Body of pancreas (tissue), 4 donors: ENCODE measurements around the gene IRGQ. TPM values are rescaled to one million over a fixed set of nuclear protein-coding genes. Genes with fewer than 3 reads are reported as not detected.
A peak's percentile ranks its signal among the peaks of the same experiment; 100 is the strongest.
"Not testable (repeated sequence)": the region's sequence is repeated elsewhere in the genome, so short reads cannot be mapped to it uniquely, and the experiment has no call there.

Source experiments
- ATAC-seq: fragments of 150-250 bp; one replicate; pipeline ENCODE4 v1.9.1; 2016
- DNase-seq, 4 donors: peaks; one replicate each; pipeline ENCODE4 v3.0.0-alpha.2; 2019
- H3K27ac ChIP-seq, 4 donors: fragments of 200-600 bp; sonication (generic); 1 replicate in 3 of 4; 2 replicates in 1 of 4; pipeline versions ENCODE4 v1.5.1 to v1.6.1; 2016 to 2019; ENCODE audit warnings: mild to moderate bottlenecking in 1 of 4, mixed read lengths in 1 of 4, moderate library complexity in 1 of 4
- H3K27me3 ChIP-seq, 2 donors: fragments of 200-600 bp; sonication (generic); one replicate each; pipeline ENCODE4 v1.6.0; 2016; ENCODE audit warnings: mild to moderate bottlenecking in 1 of 2
- H3K36me3 ChIP-seq, 2 donors: fragments of 200-600 bp; sonication (generic); replicated peaks in 1 of 2; 2 replicates each; pipeline ENCODE4 v1.5.1; 2016; ENCODE audit warnings: low read depth in 2 of 2; ENCODE audit not compliant: insufficient read depth in 1 of 2
- H3K4me1 ChIP-seq: fragments of 200-600 bp; sonication (generic); one replicate; pipeline ENCODE4 v1.6.0; 2016
- H3K4me3 ChIP-seq, 2 donors: fragments of 200-600 bp; sonication (generic); 1 replicate in 1 of 2; 2 replicates in 1 of 2; pipeline ENCODE4 v1.5.1; 2016 to 2019
- H3K9me3 ChIP-seq, 3 donors: fragments of 200-600 bp; sonication (generic); 1 replicate in 2 of 3; 2 replicates in 1 of 3; pipeline ENCODE4 v1.5.1; 2016
- POLR2A ChIP-seq, 3 donors: fragments of 450-650 bp; IDR thresholded peaks; one replicate each; pipeline ENCODE4 v1.6.1; 2016; ENCODE audit warnings: antibody characterized with exemption in 3 of 3, mild to moderate bottlenecking in 2 of 3
- WGBS, 2 donors: methylation state at CpG; one replicate each; pipeline ENCODE4 v1.1.5; 2017; 5-methylcytosine and 5-hydroxymethylcytosine counted together
- intact Hi-C: fragments of 100-400 bp; cut with DNase I; formaldehyde crosslinking; loops from one replicate; pipeline ENCODE4 v1.15.1; 2023
- total RNA-seq, 2 donors: library from RNA; depleted of rRNA; stranded (reverse); fragments of >200 nt; gene quantifications; one replicate each; pipeline ENCODE4 v1.1.0, GENCODE V29; 2016
- TF ChIP-seq, protein P1 (sequence below), 7 experiments: fragments of 450-650 bp in 4 of 7; fragments of 200-600 bp in 3 of 7; sonication (generic) in 3 of 7; IDR thresholded peaks; one replicate each; pipeline ENCODE4 v1.5.1; 2016 to 2019; ENCODE audit warnings: antibody characterized with exemption in 7 of 7

Gene IRGQ
- total RNA-seq, 2 donors from 2014 or later, result 9.1 to 20.1 TPM

DNA sequence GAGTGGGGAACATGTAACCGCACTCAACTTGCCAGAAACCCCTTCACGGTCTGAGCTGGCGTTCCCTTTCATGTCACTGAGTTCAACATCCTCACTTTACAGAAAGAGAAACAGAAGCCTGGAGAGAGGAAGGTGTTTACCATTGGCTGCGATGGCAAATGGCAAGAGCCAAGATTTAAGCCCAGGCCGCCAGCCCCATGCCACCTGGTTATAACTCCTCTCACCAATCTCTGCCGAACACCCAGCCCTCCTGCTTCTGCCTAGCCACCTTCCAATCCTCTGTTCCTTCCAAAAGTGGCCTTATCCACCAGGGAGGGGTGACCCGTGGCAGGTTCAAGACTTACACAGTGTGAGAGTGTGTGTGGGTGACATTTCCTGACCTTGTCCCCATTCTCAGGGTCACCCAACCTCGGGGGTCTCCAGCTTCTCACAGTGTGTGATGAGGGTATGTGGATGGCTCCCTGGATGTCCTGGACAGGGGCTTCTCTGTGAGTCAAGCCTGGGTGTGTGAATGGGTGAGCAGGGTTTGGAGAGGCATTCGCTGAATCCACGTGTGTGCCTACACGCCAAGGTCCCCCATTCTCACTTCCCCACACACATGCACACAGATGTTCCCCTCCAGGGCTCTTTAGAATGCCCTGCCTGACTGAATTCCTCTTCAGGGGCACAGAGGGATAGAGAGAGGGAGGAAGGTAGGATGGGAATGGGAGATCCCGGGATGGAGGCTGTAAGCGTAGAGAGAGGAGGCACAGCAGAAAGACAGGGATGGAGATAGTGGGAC, 42.5 kb upstream of the IRGQ start:
- Histone ChIP-seq H3K27ac (no peak overlapping the region), H3K27me3 (no peaks in the 10 kb centered on the region), H3K36me3 (no peaks in the 10 kb centered on the region), H3K4me3 (no peak overlapping the region), H3K4me1 (peaks cover 19% of the 10 kb centered on the region), H3K9me3 (no peaks in the 10 kb centered on the region)
- 76 to 80% methylated on average over 13 of the region's 13 CpGs for WGBS, 2 donors
- TF ChIP-seq POLR2A (IDR thresholded peaks at IDR 0.05), result no peak
- TF ChIP-seq, protein P1, sequence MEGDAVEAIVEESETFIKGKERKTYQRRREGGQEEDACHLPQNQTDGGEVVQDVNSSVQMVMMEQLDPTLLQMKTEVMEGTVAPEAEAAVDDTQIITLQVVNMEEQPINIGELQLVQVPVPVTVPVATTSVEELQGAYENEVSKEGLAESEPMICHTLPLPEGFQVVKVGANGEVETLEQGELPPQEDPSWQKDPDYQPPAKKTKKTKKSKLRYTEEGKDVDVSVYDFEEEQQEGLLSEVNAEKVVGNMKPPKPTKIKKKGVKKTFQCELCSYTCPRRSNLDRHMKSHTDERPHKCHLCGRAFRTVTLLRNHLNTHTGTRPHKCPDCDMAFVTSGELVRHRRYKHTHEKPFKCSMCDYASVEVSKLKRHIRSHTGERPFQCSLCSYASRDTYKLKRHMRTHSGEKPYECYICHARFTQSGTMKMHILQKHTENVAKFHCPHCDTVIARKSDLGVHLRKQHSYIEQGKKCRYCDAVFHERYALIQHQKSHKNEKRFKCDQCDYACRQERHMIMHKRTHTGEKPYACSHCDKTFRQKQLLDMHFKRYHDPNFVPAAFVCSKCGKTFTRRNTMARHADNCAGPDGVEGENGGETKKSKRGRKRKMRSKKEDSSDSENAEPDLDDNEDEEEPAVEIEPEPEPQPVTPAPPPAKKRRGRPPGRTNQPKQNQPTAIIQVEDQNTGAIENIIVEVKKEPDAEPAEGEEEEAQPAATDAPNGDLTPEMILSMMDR (IDR thresholded peaks at IDR 0.05), result no peak
- DNase-seq (no peak), ATAC-seq (no peak)
- intact Hi-C loops, result no loop called here

DNA sequence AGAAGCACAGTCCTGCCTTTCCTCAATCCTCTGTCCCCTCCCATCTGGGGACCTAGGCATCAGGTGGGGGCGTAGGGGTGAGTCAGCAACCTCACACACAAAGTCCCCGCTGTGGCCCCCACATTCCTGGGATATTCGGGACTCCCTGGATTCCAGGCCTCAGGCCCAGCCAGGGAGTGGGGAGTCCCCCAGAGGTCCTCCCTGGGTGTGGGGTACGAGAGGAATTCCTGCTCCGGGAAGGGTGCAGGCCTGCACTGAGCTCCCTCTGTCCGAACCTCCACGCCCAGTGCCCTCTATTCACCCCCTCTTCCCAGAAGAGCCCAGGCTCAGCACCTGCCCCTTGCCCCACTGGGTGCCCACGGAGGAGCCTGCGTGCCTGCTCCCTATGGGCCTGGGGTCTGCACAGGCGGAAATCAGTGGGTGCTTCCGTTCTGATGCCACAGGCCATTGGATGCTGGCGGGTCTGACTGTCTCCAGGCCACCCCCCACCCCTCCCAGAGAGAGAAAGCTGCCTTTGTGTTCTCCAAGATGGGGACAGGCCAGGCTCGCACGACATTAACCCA, 40.3 kb upstream of the IRGQ start:
- intact Hi-C loops, result no loop called here
- TF ChIP-seq, protein P1 (IDR thresholded peaks at IDR 0.05), result no peak
- peak in 1 of 4 donors; percentile 19 for DNase-seq

DNA sequence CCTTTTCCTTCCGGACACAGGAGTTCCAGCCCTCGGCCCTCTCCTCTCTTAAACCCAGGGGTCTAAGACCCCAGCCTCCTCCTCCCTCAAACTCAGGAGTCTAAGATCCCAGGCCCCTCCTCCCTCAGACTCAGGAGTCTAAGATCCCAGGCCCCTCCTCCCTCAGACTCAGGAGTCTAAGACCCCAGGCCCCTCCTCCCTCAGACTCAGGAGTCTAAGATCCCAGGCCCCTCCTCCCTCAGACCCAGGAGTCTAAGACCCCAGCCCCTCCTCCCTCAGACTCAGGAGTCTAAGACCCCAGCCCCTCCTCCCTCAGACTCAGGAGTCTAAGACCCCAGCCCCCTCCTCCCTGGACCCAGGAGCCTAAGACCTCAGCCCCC, 39.6 kb upstream of the IRGQ start:
- H3K27me3 ChIP-seq, H3K9me3 ChIP-seq, H3K4me3 ChIP-seq, H3K36me3 ChIP-seq, intact Hi-C loops, ATAC-seq, H3K27ac ChIP-seq, DNase-seq: not testable (repeated sequence)
- WGBS, 2 donors, result 40 to 43% methylated on average over 2 of the region's 2 CpGs
- peaks cover 17% of the 10 kb centered on the region for H3K4me1 ChIP-seq

More for the DNA sequence above, 40.3 kb upstream of the IRGQ start:
- no peaks in the 10 kb centered on the region for H3K27me3 ChIP-seq
- H3K4me1 ChIP-seq, result peaks cover 19% of the 10 kb centered on the region
- H3K27ac ChIP-seq, result no peak overlapping the region
- 53 to 76% methylated on average over 5 to 14 of the region's 14 CpGs for WGBS, 2 donors
- no peaks in the 10 kb centered on the region for H3K36me3 ChIP-seq
- H3K9me3 ChIP-seq, result no peaks in the 10 kb centered on the region
- no peak for ATAC-seq
- no peak overlapping the region for H3K4me3 ChIP-seq

DNA sequence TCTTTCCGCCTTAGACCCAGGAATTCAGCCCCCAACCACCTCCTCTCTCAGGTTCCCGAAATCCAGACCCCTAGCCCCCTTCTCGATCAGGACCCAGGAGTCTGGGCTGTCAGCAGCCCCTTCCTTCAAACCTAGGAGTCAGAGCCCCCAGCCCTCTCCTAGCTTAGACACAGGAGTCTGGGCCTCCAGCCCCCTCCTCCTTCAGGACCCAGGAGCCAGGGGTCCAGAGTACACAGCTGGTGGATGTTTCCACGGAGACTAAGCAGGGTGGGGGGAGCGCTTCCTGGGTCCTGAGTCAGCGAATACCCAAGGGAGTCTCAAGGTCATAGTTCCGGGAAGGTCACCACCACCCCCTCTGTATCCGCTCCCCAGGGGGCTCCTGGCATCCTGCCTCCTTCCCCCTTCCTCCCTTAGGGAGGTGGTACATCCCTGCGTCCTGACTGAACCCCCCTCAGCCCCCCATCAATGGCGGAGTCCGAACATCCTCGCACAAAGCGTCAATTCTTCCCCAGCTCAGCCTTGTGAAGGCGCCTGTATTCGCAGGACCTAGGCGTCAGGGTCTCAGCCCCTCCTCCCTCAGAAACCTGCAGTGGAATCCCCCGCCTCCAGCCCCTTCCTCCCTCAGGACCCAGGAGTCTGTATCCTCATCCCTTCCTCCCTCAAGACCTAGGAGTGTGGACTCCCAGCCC, 39.1 kb upstream of the IRGQ start:
- Histone ChIP-seq H3K27me3 (no peaks in the 10 kb centered on the region), H3K4me3 (no peak overlapping the region), H3K4me1 (peaks cover 12% of the 10 kb centered on the region), H3K27ac (no peak overlapping the region), H3K36me3 (no peaks in the 10 kb centered on the region), H3K9me3 (no peaks in the 10 kb centered on the region)
- intact Hi-C loops, result no loop called here
- peak in 1 of 4 donors; percentile 11 for DNase-seq
- 30 to 45% methylated on average over 17 of the region's 17 CpGs for WGBS, 2 donors
- ATAC-seq, result no peak
- TF ChIP-seq, protein P1 (IDR thresholded peaks at IDR 0.05), result no peak
- TF ChIP-seq POLR2A (IDR thresholded peaks at IDR 0.05), result no peak

DNA sequence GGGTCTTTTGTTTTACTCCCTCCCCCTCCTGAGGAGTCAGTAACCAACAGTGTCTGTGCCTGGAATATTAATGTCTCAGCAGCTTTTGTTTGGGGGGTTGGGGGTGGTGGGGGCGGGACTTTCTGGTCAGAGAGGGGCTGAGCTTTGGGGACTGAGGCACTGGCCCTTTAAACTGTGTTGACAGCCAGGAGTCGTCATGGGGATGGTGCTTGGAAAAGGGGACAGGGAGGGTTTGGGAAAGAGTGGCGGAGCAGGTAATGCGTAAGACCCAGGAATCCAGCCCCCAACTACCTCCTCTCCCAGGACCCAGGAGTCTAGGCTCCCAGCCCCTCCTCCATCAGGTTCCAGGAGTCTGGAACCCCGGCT, 38.6 kb upstream of the IRGQ start:
- Histone ChIP-seq H3K36me3 (no peaks in the 10 kb centered on the region), H3K27me3 (no peaks in the 10 kb centered on the region), H3K4me1 (peaks cover 12% of the 10 kb centered on the region), H3K9me3 (no peaks in the 10 kb centered on the region), H3K4me3 (no peak overlapping the region), H3K27ac (no peak overlapping the region)
- intact Hi-C loops, result no loop called here
- no peak for TF ChIP-seq POLR2A (IDR thresholded peaks at IDR 0.05)
- TF ChIP-seq, protein P1 (IDR thresholded peaks at IDR 0.05), result no peak
- no peak for ATAC-seq
- WGBS, 2 donors, result 51 to 59% methylated on average over 5 of the region's 5 CpGs
- no peak for DNase-seq
